ENCODE measurements around the gene CHRM4.

Gene CHRM4

GRCh38 chr11:46338988-46339666, 52.4 kb downstream of the CHRM4 start:
- Histone ChIP-seq H3K4me3 (replicated peaks; ENCODE audit: low read depth, low read length) (no peak overlapping the region), H3K27me3 (replicated peaks; ENCODE audit: control insufficient read depth, insufficient read depth, low read length) (peaks cover under 1% of the 10 kb centered on the region), H3K36me3 (ENCODE audit: control insufficient read depth, insufficient read depth, low read length) (no peaks in the 10 kb centered on the region)
- no peak for TF ChIP-seq CTCF (IDR thresholded peaks at IDR 0.05; ENCODE audit: insufficient read depth, low read length, poor library complexity, severe bottlenecking)
- DNase-seq (ENCODE audit: extremely low read depth, insufficient read length), result no peak

- Histone ChIP-seq H3K4me3 (replicated peaks; ENCODE audit: low read depth, low read length) (no peak overlapping the region), H3K27me3 (replicated peaks; ENCODE audit: control insufficient read depth, insufficient read depth, low read length) (peaks cover 3% of the 10 kb centered on the region), H3K36me3 (ENCODE audit: control insufficient read depth, insufficient read depth, low read length) (no peaks in the 10 kb centered on the region)
- DNase-seq (ENCODE audit: extremely low read depth, insufficient read length), result no peak
- no peak for TF ChIP-seq CTCF (IDR thresholded peaks at IDR 0.05; ENCODE audit: insufficient read depth, low read length, poor library complexity, severe bottlenecking)
Observed at GRCh38 chr11:46338636-46338987, 53.0 kb downstream of the CHRM4 start.

- DNase-seq (ENCODE audit: extremely low read depth, insufficient read length), result no peak
- H3K4me3 ChIP-seq (replicated peaks; ENCODE audit: low read depth, low read length), result no peak overlapping the region
- TF ChIP-seq CTCF (IDR thresholded peaks at IDR 0.05; ENCODE audit: insufficient read depth, low read length, poor library complexity, severe bottlenecking), result no peak
- peaks cover 4% of the 10 kb centered on the region for H3K27me3 ChIP-seq (replicated peaks; ENCODE audit: control insufficient read depth, insufficient read depth, low read length)
- H3K36me3 ChIP-seq (ENCODE audit: control insufficient read depth, insufficient read depth, low read length), result no peaks in the 10 kb centered on the region
Observed at GRCh38 chr11:46337626-46338345, 53.8 kb downstream of the CHRM4 start.

GRCh38 chr11:46336563-46337180, 54.9 kb downstream of the CHRM4 start:
- H3K4me3 ChIP-seq (replicated peaks; ENCODE audit: low read depth, low read length), result no peak overlapping the region
- H3K36me3 ChIP-seq (ENCODE audit: control insufficient read depth, insufficient read depth, low read length), result no peaks in the 10 kb centered on the region
- peaks cover 4% of the 10 kb centered on the region for H3K27me3 ChIP-seq (replicated peaks; ENCODE audit: control insufficient read depth, insufficient read depth, low read length)
- TF ChIP-seq CTCF (IDR thresholded peaks at IDR 0.05; ENCODE audit: insufficient read depth, low read length, poor library complexity, severe bottlenecking), result no peak
- DNase-seq (ENCODE audit: extremely low read depth, insufficient read length), result no peak

- no peak for TF ChIP-seq CTCF (IDR thresholded peaks at IDR 0.05; ENCODE audit: insufficient read depth, low read length, poor library complexity, severe bottlenecking)
- H3K27me3 ChIP-seq (replicated peaks; ENCODE audit: control insufficient read depth, insufficient read depth, low read length), result peaks cover 6% of the 10 kb centered on the region
- no peaks in the 10 kb centered on the region for H3K36me3 ChIP-seq (ENCODE audit: control insufficient read depth, insufficient read depth, low read length)
- H3K4me3 ChIP-seq (replicated peaks; ENCODE audit: low read depth, low read length), result no peak overlapping the region
- no peak for DNase-seq (ENCODE audit: extremely low read depth, insufficient read length)
Observed at GRCh38 chr11:46335890-46336562, 55.5 kb downstream of the CHRM4 start.
